ENCODE measurements around the gene THUMPD1.
A peak's percentile ranks its signal among the peaks of the same experiment; 100 is the strongest.

THUMPD1 gene

GRCh38 chr16:20741554-20742285 is at the start of gene THUMPD1:
Gene THUMPD1 (minus strand): TSS chr16:20741818. CDS start chr16:20741739, 79 bp downstream.
- intact Hi-C loops (cut with DNase I; ENCODE audit: low total_unique reads), result no loop called here

GRCh38 chr16:20789130-20789529 is 47.5 kb upstream of the THUMPD1 start:
- no peak overlapping the region for H3K4me3 ChIP-seq
- H3K27ac ChIP-seq, result no peak overlapping the region
- no peak for TF ChIP-seq CTCF (IDR thresholded peaks at IDR 0.05)
- intact Hi-C loops (cut with DNase I; ENCODE audit: low total_unique reads), result no loop called here
- no peaks in the 10 kb centered on the region for H3K27me3 ChIP-seq
- no peak for DNase-seq
- H3K9me3 ChIP-seq, result no peaks in the 10 kb centered on the region
- no peaks in the 10 kb centered on the region for H3K36me3 ChIP-seq
- peaks cover 0 to 12% (median 0%) of the 10 kb centered on the region in 4 donors for H3K4me1 ChIP-seq

More at GRCh38 chr16:20741554-20742285, at the start of gene THUMPD1:
- Histone ChIP-seq H3K4me3 (peak within 1 kb of the TSS; percentile 78 to 91), H3K27ac (peak within 1 kb of the TSS; percentile 92 to 94), H3K36me3 (peaks cover 19 to 27% (median 21%) of the 10 kb centered on the region in 3 donors), H3K4me1 (peaks cover 0 to 29% (median 10%) of the 10 kb centered on the region in 4 donors), H3K27me3 (no peaks in the 10 kb centered on the region), H3K9me3 (no peaks in the 10 kb centered on the region)
- peak; percentile 96 to 97 for DNase-seq
- no peak for TF ChIP-seq CTCF (IDR thresholded peaks at IDR 0.05)

GRCh38 chr16:20784204-20784603 is 42.6 kb upstream of the THUMPD1 start:
- Histone ChIP-seq H3K4me3 (no peak overlapping the region), H3K4me1 (no peaks in the 10 kb centered on the region), H3K27me3 (no peaks in the 10 kb centered on the region), H3K27ac (no peak overlapping the region), H3K9me3 (no peaks in the 10 kb centered on the region), H3K36me3 (no peaks in the 10 kb centered on the region)
- no peak for TF ChIP-seq CTCF (IDR thresholded peaks at IDR 0.05)
- intact Hi-C loops (cut with DNase I; ENCODE audit: low total_unique reads), result no loop called here
- no peak for DNase-seq

GRCh38 chr16:20782470-20782869 is 40.9 kb upstream of the THUMPD1 start:
- intact Hi-C loops (cut with DNase I; ENCODE audit: low total_unique reads), result no loop called here
- H3K27ac ChIP-seq, result no peak overlapping the region
- H3K36me3 ChIP-seq, result peaks cover 0 to 6% (median 0%) of the 10 kb centered on the region in 3 donors
- no peak for DNase-seq
- H3K4me3 ChIP-seq, result no peak overlapping the region
- no peak for TF ChIP-seq CTCF (IDR thresholded peaks at IDR 0.05)
- H3K4me1 ChIP-seq, result no peaks in the 10 kb centered on the region
- H3K9me3 ChIP-seq, result no peaks in the 10 kb centered on the region
- H3K27me3 ChIP-seq, result no peaks in the 10 kb centered on the region

GRCh38 chr16:20781697-20782096 is 40.1 kb upstream of the THUMPD1 start:
- H3K4me1 ChIP-seq, result no peaks in the 10 kb centered on the region
- H3K36me3 ChIP-seq, result peaks cover 0 to 11% (median 0%) of the 10 kb centered on the region in 3 donors
- H3K27ac ChIP-seq, result no peak overlapping the region
- intact Hi-C loops (cut with DNase I; ENCODE audit: low total_unique reads), result no loop called here
- no peak for DNase-seq
- no peaks in the 10 kb centered on the region for H3K9me3 ChIP-seq
- H3K4me3 ChIP-seq, result no peak overlapping the region
- H3K27me3 ChIP-seq, result no peaks in the 10 kb centered on the region
- no peak for TF ChIP-seq CTCF (IDR thresholded peaks at IDR 0.05)

All from tibial artery (tissue), 4 donors.